Fibroblast of villous mesenchyme (primary cell): Measurements from ENCODE around the gene SUSD1. TPM values are rescaled to one million over a fixed set of nuclear protein-coding genes. Genes with fewer than 3 reads are reported as not detected.

ENCODE experiments used
- DNase-seq: peaks from one replicate; pipeline ENCODE4 v3.0.0-alpha.2; 2010; ENCODE audit warnings: low read depth
- H3K4me3 ChIP-seq: 2 replicates; pipeline ENCODE4 v1.5.1; 2011; ENCODE audit warnings: low read depth, mild to moderate bottlenecking, low read length
- CTCF ChIP-seq: IDR thresholded peaks from 2 replicates; pipeline ENCODE4 v1.5.1; 2012; ENCODE audit warnings: low read depth, mild to moderate bottlenecking, low read length; ENCODE audit not compliant: insufficient read depth
- total RNA-seq: library from RNA; depleted of rRNA; stranded (reverse); fragments of >200 nt; gene quantifications from 2 replicates; pipeline ENCODE4 v1.2.3, GENCODE V29; 2012

Gene SUSD1
- total RNA-seq, 1 donor: 29.8 TPM

- no peak overlapping the region for H3K4me3 ChIP-seq
- TF ChIP-seq CTCF: no peak
- no peak for DNase-seq
Measured at GRCh38 chr9:112002131-112002846, 172.8 kb downstream of the SUSD1 start.

DNA sequence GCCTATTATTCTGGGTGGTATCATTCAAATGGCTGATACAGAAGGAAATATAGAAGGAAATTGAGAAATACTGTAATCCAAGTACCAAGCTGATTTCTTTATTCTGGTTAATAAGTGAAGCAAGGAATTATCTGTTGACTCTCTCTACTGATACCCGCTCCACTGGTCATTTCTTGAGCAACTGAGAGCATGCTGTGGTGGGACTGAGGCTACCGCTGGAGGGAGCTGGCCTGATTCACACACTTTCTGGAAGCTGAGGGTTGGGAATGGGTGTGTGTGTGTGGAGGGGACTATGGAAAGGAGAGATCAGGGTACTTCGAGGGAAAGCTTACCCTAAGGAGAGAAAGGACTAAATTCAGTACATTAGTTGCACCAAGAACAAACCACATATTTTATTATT lies 174.4 kb downstream of the SUSD1 start:
- no peak for DNase-seq
- H3K4me3 ChIP-seq: no peak overlapping the region
- peak; percentile 17 for TF ChIP-seq CTCF

DNA sequence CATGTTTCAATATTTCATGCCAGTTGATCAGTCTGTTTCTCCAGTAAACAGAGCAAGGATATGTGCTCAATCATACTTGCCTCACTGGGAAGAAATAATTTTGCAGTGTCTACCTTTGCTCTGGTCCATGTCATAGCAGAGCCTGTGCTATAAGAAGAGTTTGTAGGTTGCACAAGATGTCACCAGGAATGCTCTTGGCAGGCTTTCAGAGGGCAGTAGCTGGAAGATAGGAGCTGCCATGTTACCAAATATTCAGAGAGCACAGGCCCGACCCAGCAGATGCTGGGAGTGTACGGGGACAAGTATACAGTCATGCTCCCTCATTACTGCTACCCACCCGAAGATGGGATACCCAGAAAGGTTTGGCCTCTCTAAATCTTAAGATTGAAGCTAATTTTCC lies 175.8 kb downstream of the SUSD1 start:
- no peak overlapping the region for H3K4me3 ChIP-seq
- DNase-seq: no peak
- TF ChIP-seq CTCF: no peak

- H3K4me3 ChIP-seq: no peak overlapping the region
- TF ChIP-seq CTCF: no peak
- no peak for DNase-seq
Measured at GRCh38 chr9:111997831-111998230, 177.3 kb downstream of the SUSD1 start.

DNA sequence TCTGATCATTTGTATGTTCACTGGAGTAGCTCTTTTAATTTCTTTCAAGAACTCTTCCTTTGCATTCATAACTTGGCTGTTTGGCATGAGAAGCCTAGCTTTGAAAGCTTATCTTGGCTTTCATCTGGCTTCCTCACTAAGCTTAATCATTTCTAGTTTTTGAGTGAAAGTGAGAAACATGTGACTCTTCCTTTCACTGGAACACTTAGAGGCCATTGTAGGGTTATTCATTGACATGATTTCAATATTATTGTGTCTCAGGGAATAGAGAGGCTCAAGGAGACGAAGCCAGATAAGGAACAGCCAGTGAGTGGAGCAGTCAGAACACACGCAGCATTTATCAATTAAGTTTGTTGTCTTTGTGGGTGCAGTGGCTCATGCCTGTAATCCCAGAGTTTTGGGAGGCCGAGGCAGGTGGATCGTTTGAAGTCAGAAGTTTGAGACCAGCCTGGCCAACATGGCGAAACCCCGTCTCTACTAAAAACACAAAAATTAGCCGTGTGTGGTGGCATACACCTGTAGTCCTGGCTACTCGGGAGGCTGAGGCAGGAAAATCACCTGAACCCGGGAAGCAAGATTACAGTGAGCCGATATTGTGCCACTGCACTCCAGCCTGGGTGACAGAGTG lies 180.2 kb downstream of the SUSD1 start:
- TF ChIP-seq CTCF: no peak
- DNase-seq: no peak
- H3K4me3 ChIP-seq: no peak overlapping the region

- H3K4me3 ChIP-seq: no peak overlapping the region
- no peak for TF ChIP-seq CTCF
- no peak for DNase-seq
Measured at GRCh38 chr9:111993319-111993718, 181.8 kb downstream of the SUSD1 start.
